Measurements from ENCODE around the gene THSD7B.

THSD7B gene

DNA sequence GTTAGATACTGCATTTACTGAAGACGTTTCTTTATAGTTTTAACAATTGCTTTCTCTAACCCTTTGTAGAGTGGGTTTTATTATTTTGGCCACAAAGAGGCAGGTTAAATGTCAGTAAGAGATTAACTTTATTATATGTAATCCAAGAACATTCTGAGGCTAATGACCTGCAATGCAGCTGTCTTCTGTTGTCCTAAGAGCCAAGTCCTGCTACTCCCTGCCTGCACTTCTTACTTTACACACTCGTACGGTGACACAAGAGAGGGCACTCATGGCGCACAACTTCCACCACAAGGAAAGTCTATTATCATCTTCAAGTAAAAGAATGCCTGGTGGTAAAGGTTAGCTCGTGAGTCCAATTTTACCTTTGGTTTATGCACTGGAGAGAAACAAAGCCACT is 727.9 kb downstream of the THSD7B start:
- no peaks in the 10 kb centered on the region for H3K4me1 ChIP-seq (ENCODE audit: low read depth, poor library complexity, severe bottlenecking)
- no peak overlapping the region for H2AFZ ChIP-seq (ENCODE audit: low read depth)
- TF ChIP-seq, protein P1, sequence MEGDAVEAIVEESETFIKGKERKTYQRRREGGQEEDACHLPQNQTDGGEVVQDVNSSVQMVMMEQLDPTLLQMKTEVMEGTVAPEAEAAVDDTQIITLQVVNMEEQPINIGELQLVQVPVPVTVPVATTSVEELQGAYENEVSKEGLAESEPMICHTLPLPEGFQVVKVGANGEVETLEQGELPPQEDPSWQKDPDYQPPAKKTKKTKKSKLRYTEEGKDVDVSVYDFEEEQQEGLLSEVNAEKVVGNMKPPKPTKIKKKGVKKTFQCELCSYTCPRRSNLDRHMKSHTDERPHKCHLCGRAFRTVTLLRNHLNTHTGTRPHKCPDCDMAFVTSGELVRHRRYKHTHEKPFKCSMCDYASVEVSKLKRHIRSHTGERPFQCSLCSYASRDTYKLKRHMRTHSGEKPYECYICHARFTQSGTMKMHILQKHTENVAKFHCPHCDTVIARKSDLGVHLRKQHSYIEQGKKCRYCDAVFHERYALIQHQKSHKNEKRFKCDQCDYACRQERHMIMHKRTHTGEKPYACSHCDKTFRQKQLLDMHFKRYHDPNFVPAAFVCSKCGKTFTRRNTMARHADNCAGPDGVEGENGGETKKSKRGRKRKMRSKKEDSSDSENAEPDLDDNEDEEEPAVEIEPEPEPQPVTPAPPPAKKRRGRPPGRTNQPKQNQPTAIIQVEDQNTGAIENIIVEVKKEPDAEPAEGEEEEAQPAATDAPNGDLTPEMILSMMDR (conservative IDR thresholded peaks at IDR 0.05; ENCODE audit: low read depth, low read length): no peak
- no peak overlapping the region for H3K9ac ChIP-seq
- H3K4me3 ChIP-seq (IDR thresholded peaks at IDR 0.05; ENCODE audit: insufficient read depth, low read depth, low read length): no peak overlapping the region
- H3K36me3 ChIP-seq (ENCODE audit: insufficient read depth): no peaks in the 10 kb centered on the region
- no peaks in the 10 kb centered on the region for H3K79me2 ChIP-seq (ENCODE audit: insufficient read depth, low read depth)
- H3K27ac ChIP-seq: no peak overlapping the region
- no peak overlapping the region for H3K4me2 ChIP-seq
- H3K27me3 ChIP-seq (ENCODE audit: insufficient read depth, low read depth): no peaks in the 10 kb centered on the region
- H4K20me1 ChIP-seq (ENCODE audit: insufficient read depth): no peaks in the 10 kb centered on the region

DNA sequence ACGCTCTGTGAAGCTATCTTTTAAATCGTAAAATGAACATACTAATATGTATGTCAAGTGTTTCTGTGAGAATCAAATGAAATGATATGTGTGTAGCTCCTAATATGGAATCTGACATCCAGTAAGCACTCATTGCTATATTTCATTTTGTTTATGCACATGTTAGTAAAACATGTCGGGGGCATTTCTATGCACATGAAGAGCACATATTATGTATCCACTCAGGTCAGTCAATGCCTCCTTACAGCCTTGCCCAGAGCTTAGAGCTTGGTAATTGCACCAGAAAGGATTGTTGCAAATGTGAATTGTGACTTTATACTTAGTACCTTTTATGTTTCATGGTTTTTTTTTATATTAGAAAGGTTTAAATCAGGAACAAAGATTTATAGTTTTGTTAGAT is 735.3 kb downstream of the THSD7B start:
- Histone ChIP-seq H3K4me1 (ENCODE audit: low read depth, poor library complexity, severe bottlenecking) (no peaks in the 10 kb centered on the region), H3K36me3 (ENCODE audit: insufficient read depth) (no peaks in the 10 kb centered on the region), H4K20me1 (ENCODE audit: insufficient read depth) (no peaks in the 10 kb centered on the region), H3K79me2 (ENCODE audit: insufficient read depth, low read depth) (no peaks in the 10 kb centered on the region), H3K27ac (no peak overlapping the region), H2AFZ (ENCODE audit: low read depth) (no peak overlapping the region), H3K4me3 (IDR thresholded peaks at IDR 0.05; ENCODE audit: insufficient read depth, low read depth, low read length) (no peak overlapping the region), H3K9ac (no peak overlapping the region), H3K27me3 (ENCODE audit: insufficient read depth, low read depth) (no peaks in the 10 kb centered on the region), H3K4me2 (no peak overlapping the region)
- TF ChIP-seq, protein P1 (conservative IDR thresholded peaks at IDR 0.05; ENCODE audit: low read depth, low read length): no peak

DNA sequence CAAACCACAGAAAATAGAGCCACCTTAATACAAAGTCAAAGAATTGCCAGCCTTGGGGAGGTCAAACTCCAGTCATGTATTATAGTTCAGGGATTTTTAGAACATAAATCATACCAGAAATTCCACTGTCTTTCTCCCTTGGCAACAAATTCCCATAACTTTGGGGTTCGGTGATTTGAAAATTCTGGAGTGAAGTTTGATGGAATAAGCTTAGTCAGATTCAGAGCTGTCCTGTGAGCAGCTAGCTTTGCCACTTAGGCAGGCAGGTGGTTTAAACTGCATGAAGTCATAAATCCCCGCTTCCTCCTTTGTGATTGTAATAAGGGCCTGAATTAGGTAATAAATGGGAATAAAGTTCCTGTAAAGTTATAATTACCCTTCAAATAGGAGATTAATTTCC is 741.9 kb downstream of the THSD7B start:
- Histone ChIP-seq H3K36me3 (ENCODE audit: insufficient read depth) (no peaks in the 10 kb centered on the region), H3K27ac (no peak overlapping the region), H3K4me2 (no peak overlapping the region), H2AFZ (ENCODE audit: low read depth) (no peak overlapping the region), H3K9ac (no peak overlapping the region), H3K4me1 (ENCODE audit: low read depth, poor library complexity, severe bottlenecking) (no peaks in the 10 kb centered on the region), H4K20me1 (ENCODE audit: insufficient read depth) (no peaks in the 10 kb centered on the region), H3K27me3 (ENCODE audit: insufficient read depth, low read depth) (no peaks in the 10 kb centered on the region), H3K79me2 (ENCODE audit: insufficient read depth, low read depth) (no peaks in the 10 kb centered on the region), H3K4me3 (IDR thresholded peaks at IDR 0.05; ENCODE audit: insufficient read depth, low read depth, low read length) (no peak overlapping the region)
- TF ChIP-seq, protein P1 (conservative IDR thresholded peaks at IDR 0.05; ENCODE audit: low read depth, low read length): no peak

DNA sequence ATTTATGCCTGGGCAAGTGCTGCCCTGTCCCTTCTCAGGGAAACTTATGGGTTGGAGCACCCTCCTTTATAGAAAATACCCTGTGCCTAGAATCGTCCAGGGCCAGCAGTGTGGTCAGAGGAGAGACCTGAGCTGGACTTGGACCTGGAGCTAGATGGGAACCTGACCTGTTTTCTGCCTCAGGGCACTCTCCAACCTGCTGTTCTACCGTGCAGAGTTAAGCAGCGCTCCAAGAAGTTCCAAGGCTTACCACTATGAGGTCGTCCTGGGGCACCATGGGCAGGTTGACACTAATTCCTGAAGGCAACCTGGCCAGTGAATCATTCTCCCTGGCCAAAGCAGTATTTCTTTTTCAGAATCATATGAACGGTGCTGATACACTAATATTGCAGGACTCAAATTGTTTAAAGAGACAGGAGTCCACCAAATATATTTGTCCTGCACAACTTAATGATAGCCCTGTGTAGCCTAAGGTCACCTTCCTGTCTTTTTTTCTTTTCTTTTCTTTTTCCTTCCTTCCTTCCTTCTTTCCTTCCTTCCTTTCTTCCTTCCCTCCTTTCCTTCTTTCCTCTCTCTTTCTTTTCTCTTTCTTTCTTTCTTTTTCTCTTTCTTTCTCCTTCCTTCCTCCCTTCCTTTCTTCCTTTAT is 743.5 kb downstream of the THSD7B start:
- H3K4me2 ChIP-seq: no peak overlapping the region
- H3K36me3 ChIP-seq (ENCODE audit: insufficient read depth): no peaks in the 10 kb centered on the region
- no peak overlapping the region for H3K4me3 ChIP-seq (IDR thresholded peaks at IDR 0.05; ENCODE audit: insufficient read depth, low read depth, low read length)
- H3K79me2 ChIP-seq (ENCODE audit: insufficient read depth, low read depth): no peaks in the 10 kb centered on the region
- no peaks in the 10 kb centered on the region for H4K20me1 ChIP-seq (ENCODE audit: insufficient read depth)
- TF ChIP-seq, protein P1 (conservative IDR thresholded peaks at IDR 0.05; ENCODE audit: low read depth, low read length): no peak
- no peaks in the 10 kb centered on the region for H3K27me3 ChIP-seq (ENCODE audit: insufficient read depth, low read depth)
- no peak overlapping the region for H2AFZ ChIP-seq (ENCODE audit: low read depth)
- no peak overlapping the region for H3K27ac ChIP-seq
- no peak overlapping the region for H3K9ac ChIP-seq
- H3K4me1 ChIP-seq (ENCODE audit: low read depth, poor library complexity, severe bottlenecking): no peaks in the 10 kb centered on the region

Data from KMS-11 (cell line).